HG02642 (cell line): Measurements from ENCODE around the gene TAF1.
A peak's percentile ranks its signal among the peaks of the same experiment; 100 is the strongest.
"Not testable (repeated sequence)": the region's sequence is repeated elsewhere in the genome, so short reads cannot be mapped to it uniquely, and the experiment has no call there.

ENCODE experiments used
- ATAC-seq: cut with Tn5 transposase; IDR thresholded peaks from one replicate; pipeline ENCODE4 v1.9.1; 2021; ENCODE audit warnings: mild to moderate bottlenecking; ENCODE audit not compliant: unreplicated experiment, poor library complexity

TAF1 gene, protein sequence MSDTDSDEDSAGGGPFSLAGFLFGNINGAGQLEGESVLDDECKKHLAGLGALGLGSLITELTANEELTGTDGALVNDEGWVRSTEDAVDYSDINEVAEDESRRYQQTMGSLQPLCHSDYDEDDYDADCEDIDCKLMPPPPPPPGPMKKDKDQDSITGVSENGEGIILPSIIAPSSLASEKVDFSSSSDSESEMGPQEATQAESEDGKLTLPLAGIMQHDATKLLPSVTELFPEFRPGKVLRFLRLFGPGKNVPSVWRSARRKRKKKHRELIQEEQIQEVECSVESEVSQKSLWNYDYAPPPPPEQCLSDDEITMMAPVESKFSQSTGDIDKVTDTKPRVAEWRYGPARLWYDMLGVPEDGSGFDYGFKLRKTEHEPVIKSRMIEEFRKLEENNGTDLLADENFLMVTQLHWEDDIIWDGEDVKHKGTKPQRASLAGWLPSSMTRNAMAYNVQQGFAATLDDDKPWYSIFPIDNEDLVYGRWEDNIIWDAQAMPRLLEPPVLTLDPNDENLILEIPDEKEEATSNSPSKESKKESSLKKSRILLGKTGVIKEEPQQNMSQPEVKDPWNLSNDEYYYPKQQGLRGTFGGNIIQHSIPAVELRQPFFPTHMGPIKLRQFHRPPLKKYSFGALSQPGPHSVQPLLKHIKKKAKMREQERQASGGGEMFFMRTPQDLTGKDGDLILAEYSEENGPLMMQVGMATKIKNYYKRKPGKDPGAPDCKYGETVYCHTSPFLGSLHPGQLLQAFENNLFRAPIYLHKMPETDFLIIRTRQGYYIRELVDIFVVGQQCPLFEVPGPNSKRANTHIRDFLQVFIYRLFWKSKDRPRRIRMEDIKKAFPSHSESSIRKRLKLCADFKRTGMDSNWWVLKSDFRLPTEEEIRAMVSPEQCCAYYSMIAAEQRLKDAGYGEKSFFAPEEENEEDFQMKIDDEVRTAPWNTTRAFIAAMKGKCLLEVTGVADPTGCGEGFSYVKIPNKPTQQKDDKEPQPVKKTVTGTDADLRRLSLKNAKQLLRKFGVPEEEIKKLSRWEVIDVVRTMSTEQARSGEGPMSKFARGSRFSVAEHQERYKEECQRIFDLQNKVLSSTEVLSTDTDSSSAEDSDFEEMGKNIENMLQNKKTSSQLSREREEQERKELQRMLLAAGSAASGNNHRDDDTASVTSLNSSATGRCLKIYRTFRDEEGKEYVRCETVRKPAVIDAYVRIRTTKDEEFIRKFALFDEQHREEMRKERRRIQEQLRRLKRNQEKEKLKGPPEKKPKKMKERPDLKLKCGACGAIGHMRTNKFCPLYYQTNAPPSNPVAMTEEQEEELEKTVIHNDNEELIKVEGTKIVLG (N-terminal part only)

GRCh38 chrX:71365875-71366673, at the start of gene TAF1:
Gene TAF1 (plus strand): TSS chrX:71366357. CDS start chrX:71366375, 18 bp downstream.
- peak; percentile 92 for ATAC-seq

DNA sequence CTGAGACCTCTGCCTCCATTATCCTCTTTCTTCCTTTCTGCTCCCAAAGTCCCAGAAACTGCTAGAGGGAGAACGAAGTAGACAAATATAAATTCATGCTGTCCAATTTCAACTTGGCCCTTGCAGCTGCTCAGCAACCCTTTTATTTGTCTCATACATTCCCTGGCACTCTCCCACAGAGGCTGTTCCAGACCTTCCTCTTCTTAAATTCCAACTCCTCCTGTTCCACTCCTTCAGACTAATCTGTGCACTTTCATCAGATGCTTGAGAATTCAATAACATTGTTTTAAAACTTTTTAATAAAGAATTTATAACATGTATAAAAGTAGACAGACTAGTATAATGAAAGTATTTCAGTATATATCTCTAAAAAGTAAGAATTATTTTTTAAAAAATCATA, 49.2 kb upstream of the TAF1 start:
- ATAC-seq = not testable (repeated sequence)

GRCh38 chrX:71320126-71320525, 46.0 kb upstream of the TAF1 start:
- ATAC-seq = no peak

DNA sequence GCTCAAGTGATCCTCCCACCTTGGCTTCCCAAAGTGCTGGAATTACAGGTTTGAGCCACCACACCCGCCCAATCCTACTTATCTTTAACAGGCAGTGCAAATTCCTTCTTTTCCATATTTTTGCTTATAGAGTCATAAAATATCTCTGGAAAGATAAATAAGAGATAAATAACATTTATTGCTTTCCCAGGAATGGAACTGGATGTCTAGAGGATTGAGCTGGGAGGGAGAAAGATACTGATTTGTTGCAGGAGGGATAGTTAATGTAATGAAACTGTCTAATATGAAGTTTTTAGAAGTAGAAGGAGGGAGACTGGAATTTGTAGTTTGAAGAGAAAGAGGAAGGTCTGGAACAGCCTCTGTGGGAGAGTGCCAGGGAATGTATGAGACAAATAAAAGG, 44.4 kb upstream of the TAF1 start:
- ATAC-seq = no peak

GRCh38 chrX:71324452-71324851, 41.7 kb upstream of the TAF1 start:
- ATAC-seq = not testable (repeated sequence)

DNA sequence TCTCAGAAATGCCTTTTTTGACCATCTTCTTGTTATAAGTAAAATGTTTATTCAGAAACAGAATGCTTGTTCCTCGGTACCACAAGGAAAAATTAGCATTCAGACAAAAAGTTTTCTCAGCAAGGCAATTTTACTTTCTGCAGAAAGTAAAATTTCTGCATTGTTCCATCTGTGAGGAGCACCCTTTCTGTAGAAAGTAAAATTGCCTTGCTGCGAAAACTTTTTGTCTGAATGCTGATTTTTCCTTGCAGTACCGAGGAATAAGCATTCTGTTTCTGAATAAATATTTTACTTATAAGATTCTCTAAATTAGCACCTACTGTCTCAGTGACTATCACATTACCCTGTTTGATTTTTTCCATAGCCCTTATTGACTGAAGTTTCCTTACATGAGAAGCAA, 39.8 kb upstream of the TAF1 start:
- no peak for ATAC-seq

GRCh38 chrX:71349151-71349665, 16.9 kb upstream of the TAF1 start:
- not testable (repeated sequence) for ATAC-seq

DNA sequence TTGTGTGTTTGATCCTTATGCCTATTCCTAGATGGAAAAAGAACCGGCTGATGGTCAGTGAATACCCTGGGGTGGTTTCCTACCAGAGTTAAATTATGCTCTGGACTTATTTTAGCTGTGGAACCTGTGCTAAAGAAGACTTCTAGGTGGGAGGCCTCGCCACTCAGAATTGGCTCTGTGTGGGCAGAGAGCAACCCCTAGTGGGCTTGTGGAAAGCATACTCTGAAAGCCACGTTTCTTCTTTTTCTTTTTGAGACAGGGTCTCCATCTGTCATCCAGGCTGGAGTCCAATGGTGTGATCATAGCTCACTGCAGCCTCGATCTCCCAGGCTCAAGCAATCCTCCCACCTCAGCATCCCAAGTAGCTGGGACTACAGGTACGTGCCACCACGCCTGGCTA, 16.3 kb upstream of the TAF1 start:
- ATAC-seq = not testable (repeated sequence)

DNA sequence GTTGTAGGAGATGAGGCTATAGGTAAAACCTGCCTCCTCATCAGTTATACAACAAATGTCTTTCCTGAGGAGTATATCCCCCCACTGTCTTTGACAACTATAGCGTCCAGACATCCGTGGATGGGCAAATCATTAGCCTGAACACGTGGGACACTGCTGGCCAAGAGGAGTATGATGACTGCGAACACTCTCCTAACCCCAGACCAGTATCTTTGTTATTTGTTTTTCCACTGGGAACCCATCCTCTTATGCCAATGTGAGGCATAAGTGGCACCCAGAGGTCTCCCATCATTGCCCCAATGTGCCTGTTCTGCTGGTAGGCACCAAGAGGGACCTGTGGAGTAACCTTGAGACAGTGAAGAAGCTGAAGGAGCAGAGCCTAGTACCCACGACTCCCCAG, 13.7 kb upstream of the TAF1 start:
- not testable (repeated sequence) for ATAC-seq

DNA sequence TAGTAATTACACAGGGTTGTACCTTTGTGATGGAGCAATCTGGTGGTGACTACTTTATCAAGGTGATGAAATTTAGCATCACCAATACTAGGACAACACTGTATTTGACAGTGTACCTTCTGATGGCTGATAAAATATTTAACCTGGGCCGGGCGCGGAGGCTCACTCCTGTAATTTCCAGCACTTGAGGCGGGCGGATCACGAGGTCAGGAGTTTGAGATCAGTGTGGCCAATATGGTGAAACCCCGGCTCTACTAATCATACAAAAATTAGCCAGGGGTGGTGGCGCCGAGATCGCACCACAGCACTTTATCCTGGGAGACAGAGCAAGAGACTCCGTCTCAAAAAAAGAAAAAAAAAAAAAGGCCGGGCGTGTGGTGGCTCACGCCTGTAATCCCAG, 1.9 kb upstream of the TAF1 start:
- ATAC-seq = no peak

DNA sequence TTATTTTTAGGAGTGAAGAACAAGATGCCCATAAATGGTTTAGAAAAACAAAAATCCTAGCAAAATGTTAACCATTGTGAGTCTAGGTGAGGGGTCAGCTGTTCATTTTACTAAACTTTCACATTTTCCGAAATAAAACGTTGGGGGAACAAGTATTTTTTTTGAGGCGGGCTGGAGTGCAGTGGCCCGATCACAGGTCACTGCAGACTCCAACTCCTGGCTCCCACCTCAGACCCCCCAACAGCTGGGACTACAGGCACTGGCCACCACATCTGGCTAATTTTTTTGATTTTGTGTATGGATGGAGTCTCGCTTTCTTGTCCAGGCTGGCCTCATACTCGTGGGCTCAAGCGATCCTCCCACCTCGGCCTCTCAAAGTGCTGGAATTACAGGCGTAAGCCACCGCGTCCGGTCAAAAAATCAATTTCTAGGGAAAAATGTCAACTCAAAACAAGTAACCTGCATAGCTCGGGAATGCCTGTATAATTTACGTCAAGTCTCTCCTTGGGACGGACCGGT, 742 bp upstream of the TAF1 start:
- ATAC-seq = peak; percentile 8

- ATAC-seq = peak; percentile 4
Measured at GRCh38 chrX:71366674-71367256, 608 bp downstream of the TAF1 start.

DNA sequence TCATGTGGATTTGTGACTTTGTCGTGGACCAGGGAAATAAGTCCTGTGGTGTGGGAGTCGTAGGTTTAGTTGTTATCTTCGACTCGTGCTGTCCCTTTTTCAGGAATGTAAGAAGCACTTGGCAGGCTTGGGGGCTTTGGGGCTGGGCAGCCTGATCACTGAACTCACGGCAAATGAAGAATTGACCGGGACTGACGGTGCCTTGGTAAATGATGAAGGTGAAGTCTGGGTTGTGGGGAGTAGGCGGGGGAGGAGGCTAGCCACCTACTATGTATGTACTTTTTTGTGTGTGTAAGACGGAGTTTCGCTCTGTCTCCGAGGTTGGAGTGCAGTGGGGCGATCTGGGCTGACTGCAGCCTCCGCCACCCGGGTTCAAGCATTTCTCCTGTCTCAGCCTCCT, 1.2 kb downstream of the TAF1 start:
- ATAC-seq = no peak

- no peak for ATAC-seq
Measured at GRCh38 chrX:71372388-71372787, 6.2 kb downstream of the TAF1 start.

DNA sequence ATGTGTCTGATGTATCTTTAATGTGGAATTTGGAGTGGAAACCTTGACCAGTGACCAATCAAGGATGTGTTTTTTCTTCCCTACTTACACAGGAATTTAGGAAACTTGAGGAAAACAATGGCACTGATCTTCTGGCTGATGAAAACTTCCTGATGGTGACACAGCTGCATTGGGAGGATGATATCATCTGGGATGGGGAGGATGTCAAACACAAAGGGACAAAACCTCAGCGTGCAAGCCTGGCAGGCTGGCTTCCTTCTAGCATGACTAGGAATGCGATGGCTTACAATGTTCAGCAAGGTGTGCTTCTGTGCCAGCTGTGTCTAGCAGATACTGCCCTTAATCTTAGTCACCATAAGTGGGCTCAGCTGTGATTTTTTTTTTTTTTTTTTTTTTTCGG, 12.6 kb downstream of the TAF1 start:
- ATAC-seq = no peak

DNA sequence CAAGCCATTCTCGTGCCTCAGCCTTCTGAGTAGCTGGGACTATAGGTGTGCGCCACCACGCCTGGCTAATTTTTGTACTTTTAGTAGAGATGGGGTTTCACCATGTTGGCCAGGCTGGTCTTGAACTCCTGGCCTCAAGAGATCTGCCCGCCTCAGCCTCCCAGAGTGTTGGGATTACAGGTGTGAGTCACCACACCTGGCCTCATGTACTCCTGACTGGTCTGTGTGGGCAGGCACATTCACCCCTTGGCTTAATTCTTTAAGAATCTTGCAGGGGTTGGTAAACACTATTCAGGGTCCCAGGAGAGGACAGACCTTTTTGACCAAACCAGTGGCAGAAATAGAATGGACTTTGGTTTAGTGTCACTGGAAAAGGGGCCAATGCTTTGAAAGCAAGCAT, 25.6 kb downstream of the TAF1 start:
- not testable (repeated sequence) for ATAC-seq

- ATAC-seq = no peak
Measured at GRCh38 chrX:71393919-71394318, 27.8 kb downstream of the TAF1 start.

DNA sequence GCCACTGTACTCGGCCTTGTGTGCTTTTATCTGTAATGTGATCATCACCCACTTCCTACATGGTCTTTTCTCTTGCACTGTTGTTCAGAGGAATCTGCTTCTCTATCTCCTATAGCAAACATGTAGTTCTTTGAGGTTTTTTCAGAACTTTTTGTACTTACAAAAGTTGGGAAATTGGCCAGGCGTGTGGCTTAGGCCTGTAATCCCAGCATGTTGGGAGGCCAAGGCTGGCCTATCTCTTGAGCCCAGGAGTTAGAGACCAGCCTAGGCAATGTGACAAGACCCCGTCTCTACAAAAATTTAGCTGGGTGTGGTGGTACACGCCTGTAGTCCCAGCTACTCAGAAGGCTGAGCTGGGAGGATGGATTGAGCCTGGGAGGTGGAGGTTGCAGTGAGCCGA, 30.4 kb downstream of the TAF1 start:
- ATAC-seq = no peak

GRCh38 chrX:71400710-71401109, 34.6 kb downstream of the TAF1 start:
- ATAC-seq = no peak
